SK-N-SH (cell line): ENCODE measurements around the gene PLA2G4B. TPM values are rescaled to one million over a fixed set of nuclear protein-coding genes. Genes with fewer than 3 reads are reported as not detected.

Experiments used
- CTCF ChIA-PET: fragments of 300-600, 350-600 bp; formaldehyde crosslinking; extraction: SDS; loops from one replicate; lab custom pipeline; 2021; lab: Yijun Ruan, JAX
- POLR2A ChIA-PET: fragments of 350-600 bp; sonication (Branson Sonifier 250); formaldehyde crosslinking; extraction: SDS; loops from one replicate; lab custom pipeline; 2020; ENCODE audit warnings: antibody characterized with exemption, inconsistent platforms; lab: Yijun Ruan, JAX
- DNase-seq: peaks from one replicate; pipeline ENCODE4 v3.0.0; 2012
- H2AFZ ChIP-seq: fragments of 200-600 bp; sonication (generic); 2 replicates; pipeline ENCODE4 v1.8.1; 2016; ENCODE audit warnings: antibody characterized with exemption, mild to moderate bottlenecking, low read depth
- H3F3A ChIP-seq: fragments of 200-600 bp; sonication (generic); replicated peaks from 2 replicates; pipeline ENCODE3; 2016; ENCODE audit warnings: antibody characterized with exemption, mild to moderate bottlenecking; ENCODE audit not compliant: insufficient read depth
- H3K27ac ChIP-seq, 2 experiments: fragments of 200-500 bp in 1 of 2; fragments of 200-600 bp in 1 of 2; sonication (Bioruptor generic) in 1 of 2; sonication (generic), shearing (Covaris generic) in 1 of 2; 2 replicates each; pipeline versions ENCODE4 v1.5.1 to v1.6.1; 2014 to 2016; ENCODE audit warnings: low read depth in 2 of 2, inconsistent platforms in 1 of 2, low read length in 1 of 2, mild to moderate bottlenecking in 1 of 2, mixed read lengths in 1 of 2
- H3K27me3 ChIP-seq: fragments of 200-600 bp; sonication (generic), shearing (Covaris generic); 2 replicates; pipeline ENCODE4 v1.6.1; 2016; ENCODE audit warnings: mixed run types; ENCODE audit not compliant: insufficient read depth
- H3K36me3 ChIP-seq, 2 experiments: fragments of 200-500 bp in 1 of 2; fragments of 200-600 bp in 1 of 2; sonication (Bioruptor generic) in 1 of 2; sonication (generic) in 1 of 2; replicated peaks in 1 of 2; 2 replicates each; pipeline versions ENCODE3 to v1.5.1; 2014 to 2016; ENCODE audit warnings: low read length in 1 of 2, mild to moderate bottlenecking in 1 of 2; ENCODE audit not compliant: insufficient read depth in 2 of 2, control insufficient read depth in 1 of 2
- H3K4me1 ChIP-seq, 2 experiments: fragments of 200-500 bp in 1 of 2; fragments of 200-600 bp in 1 of 2; sonication (Bioruptor generic) in 1 of 2; sonication (generic), shearing (Covaris generic) in 1 of 2; 2 replicates each; pipeline versions ENCODE4 v1.5.1 to v1.6.1; 2014 to 2016; ENCODE audit warnings: low read depth in 1 of 2, low read length in 1 of 2, mixed run types in 1 of 2; ENCODE audit not compliant: insufficient read depth in 2 of 2, control insufficient read depth in 1 of 2
- H3K4me2 ChIP-seq: fragments of 200-600 bp; sonication (generic), shearing (Covaris generic); 2 replicates; pipeline ENCODE4 v1.6.1; 2017; ENCODE audit warnings: mixed run types
- H3K4me3 ChIP-seq, 2 experiments: fragments of 200-500 bp in 1 of 2; fragments of 200-600 bp in 1 of 2; sonication (Bioruptor generic) in 1 of 2; sonication (generic), shearing (Covaris generic) in 1 of 2; 2 replicates each; pipeline versions ENCODE4 v1.5.1 to v1.8.1; 2014 to 2016; ENCODE audit warnings: low read depth in 2 of 2, inconsistent platforms in 1 of 2, low read length in 1 of 2, mild to moderate bottlenecking in 1 of 2, mixed read lengths in 1 of 2, moderate library complexity in 1 of 2
- H3K79me2 ChIP-seq: fragments of 200-600 bp; sonication (generic); 2 replicates; pipeline ENCODE4 v1.8.1; 2017; ENCODE audit warnings: mild to moderate bottlenecking; ENCODE audit not compliant: insufficient read depth
- H3K9ac ChIP-seq: fragments of 200-600 bp; sonication (generic); 2 replicates; pipeline ENCODE4 v1.6.1; 2017; ENCODE audit warnings: mixed run types
- H3K9me2 ChIP-seq: fragments of 200-600 bp; sonication (generic); 2 replicates; pipeline ENCODE4 v1.6.1; 2017; ENCODE audit warnings: mixed run types
- H3K9me3 ChIP-seq: fragments of 200-600 bp; sonication (generic); 2 replicates; pipeline ENCODE4 v1.6.1; 2017; ENCODE audit warnings: mixed run types, mild to moderate bottlenecking, moderate library complexity
- H4K20me1 ChIP-seq: fragments of 200-600 bp; sonication (generic); 2 replicates; pipeline ENCODE4 v1.6.1; 2017; ENCODE audit warnings: mild to moderate bottlenecking, mixed run types; ENCODE audit not compliant: insufficient read depth
- CHD2 ChIP-seq: fragments of 150-350 bp; IDR thresholded peaks from 2 replicates; pipeline ENCODE4 v1.6.1; 2018; ENCODE audit warnings: low read length; ENCODE audit not compliant: partially characterized antibody
- ELF1 ChIP-seq: IDR thresholded peaks from 2 replicates; pipeline ENCODE4 v1.4.0; 2012
- EP300 ChIP-seq, 2 experiments: IDR thresholded peaks; 2 replicates each; pipeline versions ENCODE4 v1.4.0 to v1.6.1; 2012; ENCODE audit warnings: borderline replicate concordance in 1 of 2, low read depth in 1 of 2, low read length in 1 of 2
- FOXM1 ChIP-seq: IDR thresholded peaks from 2 replicates; pipeline ENCODE4 v1.4.0; 2012; ENCODE audit warnings: low read depth, mild to moderate bottlenecking
- MXI1 ChIP-seq: IDR thresholded peaks from 2 replicates; pipeline ENCODE4 v1.6.1; 2012; ENCODE audit warnings: mild to moderate bottlenecking, low read depth, low read length, improper control_type of control experiment
- POLR2AphosphoS5 ChIP-seq: IDR thresholded peaks from 2 replicates; pipeline ENCODE4 v1.6.1; 2012; ENCODE audit warnings: low read depth, low read length
- RCOR1 ChIP-seq: fragments of 150-350 bp; IDR thresholded peaks from 2 replicates; pipeline ENCODE4 v1.6.1; 2017; ENCODE audit warnings: antibody characterized with exemption, low read length
- RFX5 ChIP-seq: IDR thresholded peaks from 2 replicates; pipeline ENCODE4 v1.6.1; 2012; ENCODE audit warnings: mild to moderate bottlenecking, improper control_type of control experiment, low read length
- TCF12 ChIP-seq: IDR thresholded peaks from 2 replicates; pipeline ENCODE4 v1.4.0; 2012
- TEAD4 ChIP-seq: IDR thresholded peaks from 2 replicates; pipeline ENCODE4 v1.4.0; 2012; ENCODE audit warnings: mild to moderate bottlenecking, borderline replicate concordance; ENCODE audit not compliant: insufficient read depth
- WGBS: methylation state at CpG from one replicate; pipeline ENCODE4 v1.1.6; 2017; ENCODE audit warnings: low lambda C conversion rate; 5-methylcytosine and 5-hydroxymethylcytosine counted together
- polyA plus RNA-seq, 3 experiments: library from polyadenylated mRNA; depleted of rRNA; stranded (reverse); fragments of >200 nt; gene quantifications; 2 replicates each; pipeline ENCODE4 v1.2.3, GENCODE V29; 2012
- TF ChIP-seq, protein P1 (sequence below): IDR thresholded peaks from 2 replicates; pipeline ENCODE4 v1.4.0; 2012; ENCODE audit warnings: low read depth, borderline replicate concordance
- TF ChIP-seq, protein P2 (sequence below): IDR thresholded peaks from 2 replicates; pipeline ENCODE4 v1.4.0; 2012; ENCODE audit warnings: low read depth, borderline replicate concordance
- TF ChIP-seq, protein P3 (sequence below): IDR thresholded peaks from 2 replicates; pipeline ENCODE4; 2012
- TF ChIP-seq, protein P4 (sequence below): IDR thresholded peaks from 2 replicates; pipeline ENCODE4 v1.6.1; 2012; ENCODE audit warnings: mild to moderate bottlenecking, low read depth, low read length, moderate library complexity
- TF ChIP-seq, protein P5 (sequence below): fragments of 150-350 bp; IDR thresholded peaks from 2 replicates; pipeline ENCODE4 v1.6.1; 2017; ENCODE audit warnings: antibody characterized with exemption, low read length, low read depth, borderline replicate concordance

The PLA2G4B gene
- polyA plus RNA-seq, 1 of the 3 experiments (the other 2 are of a cell fraction) = 5.3 TPM

DNA sequence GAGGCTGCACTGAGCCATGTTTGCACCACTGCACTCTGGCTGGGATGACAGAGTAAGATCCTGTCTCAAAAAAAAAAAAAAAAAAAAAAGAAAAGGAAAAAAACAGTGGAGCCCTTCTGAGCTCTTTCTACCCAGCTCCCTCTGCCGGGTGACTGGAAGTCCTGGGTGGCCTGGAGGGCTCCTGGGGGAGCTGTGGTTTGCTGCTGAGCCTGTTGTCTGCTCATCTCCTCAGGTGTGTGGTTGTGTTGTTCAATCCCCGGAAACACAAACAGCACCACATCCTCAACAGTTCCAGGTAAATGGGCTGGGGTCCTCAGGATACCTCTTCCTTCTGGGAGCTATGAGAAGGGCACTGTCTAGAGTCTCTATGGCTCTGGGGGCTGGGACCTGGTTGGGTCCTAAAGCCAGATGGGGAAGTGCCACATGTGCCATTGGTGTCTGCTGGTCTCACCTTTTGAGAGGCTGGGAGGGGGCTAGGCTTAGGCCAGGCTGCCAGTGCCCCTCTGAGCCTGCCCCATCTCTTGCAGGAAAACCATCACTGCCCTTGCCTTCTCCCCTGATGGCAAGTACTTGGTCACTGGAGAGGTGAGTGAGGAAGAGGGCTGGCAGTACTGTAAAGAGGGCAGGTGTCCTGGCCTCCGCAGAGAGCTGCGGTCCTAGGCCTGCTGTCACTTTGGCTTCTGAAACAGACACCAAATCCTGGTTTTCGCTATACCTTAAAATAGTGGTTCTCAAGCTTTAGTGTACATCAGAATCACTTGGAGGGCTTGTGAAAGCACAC lies 27.8 kb upstream of the PLA2G4B start:
- no peak overlapping the region for H2AFZ ChIP-seq
- H3K4me2 ChIP-seq = no peak overlapping the region
- ChIA-PET POLR2A (interaction anchor here (4.2 kb wide), 1 partner anchor 37 kb away, joined by 13 read pairs; the partner anchor contains the start of gene MAPKBP1), CTCF (interaction anchor here (0.6 to 5.3 kb wide), 35 partner anchors 9 to 347 kb away, joined by 3 to 114 read pairs (median 5); partner anchors contain the start of gene MAPKBP1)
- no peak for TF ChIP-seq CHD2
- TF ChIP-seq RCOR1 = no peak
- no peak for TF ChIP-seq TCF12
- H3K4me3 ChIP-seq = no peak overlapping the region
- DNase-seq = no peak
- peaks cover 0 to 21% of the 10 kb centered on the region in 2 experiments for H3K36me3 ChIP-seq
- no peak overlapping the region for H3K27ac ChIP-seq
- 96% methylated on average over 5 of the region's 5 CpGs for WGBS
- no peaks in the 10 kb centered on the region for H3F3A ChIP-seq
- H3K9me2 ChIP-seq = no peaks in the 10 kb centered on the region
- no peaks in the 10 kb centered on the region for H3K9me3 ChIP-seq
- H3K9ac ChIP-seq = no peak overlapping the region
- peaks cover 0 to 10% of the 10 kb centered on the region in 2 experiments; a peak in 1 of 4 replicates for H3K4me1 ChIP-seq
- no peaks in the 10 kb centered on the region for H4K20me1 ChIP-seq
- no peaks in the 10 kb centered on the region for H3K27me3 ChIP-seq
- no peaks in the 10 kb centered on the region for H3K79me2 ChIP-seq

DNA sequence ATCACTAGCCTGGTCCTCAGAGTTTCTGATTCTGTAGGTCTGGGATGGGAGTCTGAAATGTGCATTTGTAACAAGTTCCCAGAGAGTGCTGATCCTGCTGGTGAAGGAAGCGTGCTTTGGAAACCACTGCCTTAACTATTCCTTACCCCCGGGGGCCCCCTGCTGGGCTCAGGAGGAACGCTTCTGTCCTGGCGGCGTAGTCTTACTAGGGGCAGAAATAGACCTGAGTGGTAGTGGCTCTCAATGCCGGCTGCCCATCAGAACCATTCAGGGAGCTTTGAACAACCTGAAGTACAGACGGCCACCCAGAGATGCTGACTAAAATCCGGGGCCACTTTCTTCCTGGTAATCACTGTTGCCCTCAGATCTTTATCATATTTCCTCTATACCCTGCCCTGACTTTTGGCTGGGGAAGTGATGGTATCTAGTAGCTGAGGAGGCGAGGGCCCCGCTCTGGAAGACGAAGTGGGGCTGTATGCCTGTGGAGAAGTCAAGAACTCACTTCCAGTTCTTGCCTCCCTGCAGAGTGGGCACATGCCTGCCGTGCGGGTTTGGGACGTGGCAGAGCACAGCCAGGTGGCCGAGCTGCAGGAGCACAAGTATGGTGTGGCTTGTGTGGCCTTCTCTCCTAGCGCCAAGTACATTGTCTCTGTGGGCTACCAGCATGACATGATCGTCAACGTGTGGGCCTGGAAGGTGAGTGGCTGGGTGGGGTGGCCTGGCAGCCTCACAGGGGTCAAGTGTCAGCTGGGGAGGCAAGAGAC lies 27.0 kb upstream of the PLA2G4B start:
- CTCF ChIA-PET = interaction anchor here (0.6 to 5.3 kb wide), 55 partner anchors 8 to 347 kb away, joined by 3 to 114 read pairs (median 4); partner anchors contain the start of gene MAPKBP1
- no peaks in the 10 kb centered on the region for H3K9me2 ChIP-seq
- H4K20me1 ChIP-seq = no peaks in the 10 kb centered on the region
- H3K4me2 ChIP-seq = no peak overlapping the region
- peaks cover 0 to 29% of the 10 kb centered on the region in 2 experiments for H3K36me3 ChIP-seq
- no peaks in the 10 kb centered on the region for H3K27me3 ChIP-seq
- 76% methylated on average over 11 of the region's 18 CpGs for WGBS
- no peaks in the 10 kb centered on the region for H3F3A ChIP-seq
- H3K4me3 ChIP-seq = no peak overlapping the region; a peak in 1 of 4 replicates
- no peak overlapping the region for H3K9ac ChIP-seq
- no peak overlapping the region for H3K27ac ChIP-seq
- peaks cover 0 to 2% of the 10 kb centered on the region in 2 experiments; a peak in 1 of 4 replicates for H3K4me1 ChIP-seq
- H3K9me3 ChIP-seq = no peaks in the 10 kb centered on the region
- POLR2A ChIA-PET = interaction anchor here (4.2 kb wide), 1 partner anchor 38 kb away, joined by 13 read pairs; the partner anchor contains the start of gene MAPKBP1
- H2AFZ ChIP-seq = no peak overlapping the region
- DNase-seq = peak; percentile 89
- H3K79me2 ChIP-seq = no peaks in the 10 kb centered on the region
- TF ChIP-seq TEAD4 = no peak
- TF ChIP-seq, protein P1, sequence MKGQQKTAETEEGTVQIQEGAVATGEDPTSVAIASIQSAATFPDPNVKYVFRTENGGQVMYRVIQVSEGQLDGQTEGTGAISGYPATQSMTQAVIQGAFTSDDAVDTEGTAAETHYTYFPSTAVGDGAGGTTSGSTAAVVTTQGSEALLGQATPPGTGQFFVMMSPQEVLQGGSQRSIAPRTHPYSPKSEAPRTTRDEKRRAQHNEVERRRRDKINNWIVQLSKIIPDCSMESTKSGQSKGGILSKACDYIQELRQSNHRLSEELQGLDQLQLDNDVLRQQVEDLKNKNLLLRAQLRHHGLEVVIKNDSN = no peak
- no peak for TF ChIP-seq ELF1
- TF ChIP-seq, protein P2, sequence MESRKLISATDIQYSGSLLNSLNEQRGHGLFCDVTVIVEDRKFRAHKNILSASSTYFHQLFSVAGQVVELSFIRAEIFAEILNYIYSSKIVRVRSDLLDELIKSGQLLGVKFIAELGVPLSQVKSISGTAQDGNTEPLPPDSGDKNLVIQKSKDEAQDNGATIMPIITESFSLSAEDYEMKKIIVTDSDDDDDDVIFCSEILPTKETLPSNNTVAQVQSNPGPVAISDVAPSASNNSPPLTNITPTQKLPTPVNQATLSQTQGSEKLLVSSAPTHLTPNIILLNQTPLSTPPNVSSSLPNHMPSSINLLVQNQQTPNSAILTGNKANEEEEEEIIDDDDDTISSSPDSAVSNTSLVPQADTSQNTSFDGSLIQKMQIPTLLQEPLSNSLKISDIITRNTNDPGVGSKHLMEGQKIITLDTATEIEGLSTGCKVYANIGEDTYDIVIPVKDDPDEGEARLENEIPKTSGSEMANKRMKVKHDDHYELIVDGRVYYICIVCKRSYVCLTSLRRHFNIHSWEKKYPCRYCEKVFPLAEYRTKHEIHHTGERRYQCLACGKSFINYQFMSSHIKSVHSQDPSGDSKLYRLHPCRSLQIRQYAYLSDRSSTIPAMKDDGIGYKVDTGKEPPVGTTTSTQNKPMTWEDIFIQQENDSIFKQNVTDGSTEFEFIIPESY = no peak
- no peak for TF ChIP-seq EP300 (IDR thresholded peaks at IDR 0.05; ENCODE audit: borderline replicate concordance in 1 of 2, low read depth in 1 of 2, low read length in 1 of 2)
- TF ChIP-seq, protein P3, sequence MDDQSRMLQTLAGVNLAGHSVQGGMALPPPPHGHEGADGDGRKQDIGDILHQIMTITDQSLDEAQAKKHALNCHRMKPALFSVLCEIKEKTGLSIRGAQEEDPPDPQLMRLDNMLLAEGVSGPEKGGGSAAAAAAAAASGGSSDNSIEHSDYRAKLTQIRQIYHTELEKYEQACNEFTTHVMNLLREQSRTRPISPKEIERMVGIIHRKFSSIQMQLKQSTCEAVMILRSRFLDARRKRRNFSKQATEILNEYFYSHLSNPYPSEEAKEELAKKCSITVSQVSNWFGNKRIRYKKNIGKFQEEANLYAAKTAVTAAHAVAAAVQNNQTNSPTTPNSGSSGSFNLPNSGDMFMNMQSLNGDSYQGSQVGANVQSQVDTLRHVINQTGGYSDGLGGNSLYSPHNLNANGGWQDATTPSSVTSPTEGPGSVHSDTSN = no peak
- TF ChIP-seq, protein P4, sequence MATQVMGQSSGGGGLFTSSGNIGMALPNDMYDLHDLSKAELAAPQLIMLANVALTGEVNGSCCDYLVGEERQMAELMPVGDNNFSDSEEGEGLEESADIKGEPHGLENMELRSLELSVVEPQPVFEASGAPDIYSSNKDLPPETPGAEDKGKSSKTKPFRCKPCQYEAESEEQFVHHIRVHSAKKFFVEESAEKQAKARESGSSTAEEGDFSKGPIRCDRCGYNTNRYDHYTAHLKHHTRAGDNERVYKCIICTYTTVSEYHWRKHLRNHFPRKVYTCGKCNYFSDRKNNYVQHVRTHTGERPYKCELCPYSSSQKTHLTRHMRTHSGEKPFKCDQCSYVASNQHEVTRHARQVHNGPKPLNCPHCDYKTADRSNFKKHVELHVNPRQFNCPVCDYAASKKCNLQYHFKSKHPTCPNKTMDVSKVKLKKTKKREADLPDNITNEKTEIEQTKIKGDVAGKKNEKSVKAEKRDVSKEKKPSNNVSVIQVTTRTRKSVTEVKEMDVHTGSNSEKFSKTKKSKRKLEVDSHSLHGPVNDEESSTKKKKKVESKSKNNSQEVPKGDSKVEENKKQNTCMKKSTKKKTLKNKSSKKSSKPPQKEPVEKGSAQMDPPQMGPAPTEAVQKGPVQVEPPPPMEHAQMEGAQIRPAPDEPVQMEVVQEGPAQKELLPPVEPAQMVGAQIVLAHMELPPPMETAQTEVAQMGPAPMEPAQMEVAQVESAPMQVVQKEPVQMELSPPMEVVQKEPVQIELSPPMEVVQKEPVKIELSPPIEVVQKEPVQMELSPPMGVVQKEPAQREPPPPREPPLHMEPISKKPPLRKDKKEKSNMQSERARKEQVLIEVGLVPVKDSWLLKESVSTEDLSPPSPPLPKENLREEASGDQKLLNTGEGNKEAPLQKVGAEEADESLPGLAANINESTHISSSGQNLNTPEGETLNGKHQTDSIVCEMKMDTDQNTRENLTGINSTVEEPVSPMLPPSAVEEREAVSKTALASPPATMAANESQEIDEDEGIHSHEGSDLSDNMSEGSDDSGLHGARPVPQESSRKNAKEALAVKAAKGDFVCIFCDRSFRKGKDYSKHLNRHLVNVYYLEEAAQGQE = no peak
- peak; percentile 58; the same call in 1 of the 2 replicates for TF ChIP-seq MXI1
- no peak for TF ChIP-seq RFX5
- no peak for TF ChIP-seq POLR2AphosphoS5
- no peak for TF ChIP-seq FOXM1
- peak; percentile 17 for TF ChIP-seq CHD2
- TF ChIP-seq, protein P5, sequence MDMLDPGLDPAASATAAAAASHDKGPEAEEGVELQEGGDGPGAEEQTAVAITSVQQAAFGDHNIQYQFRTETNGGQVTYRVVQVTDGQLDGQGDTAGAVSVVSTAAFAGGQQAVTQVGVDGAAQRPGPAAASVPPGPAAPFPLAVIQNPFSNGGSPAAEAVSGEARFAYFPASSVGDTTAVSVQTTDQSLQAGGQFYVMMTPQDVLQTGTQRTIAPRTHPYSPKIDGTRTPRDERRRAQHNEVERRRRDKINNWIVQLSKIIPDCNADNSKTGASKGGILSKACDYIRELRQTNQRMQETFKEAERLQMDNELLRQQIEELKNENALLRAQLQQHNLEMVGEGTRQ = no peak
